PC-9 (cell line): ENCODE measurements around the gene NPTN. TPM values are rescaled to one million over a fixed set of nuclear protein-coding genes. Genes with fewer than 3 reads are reported as not detected.

ENCODE experiments used
- BruUV-seq: library from RNA; stranded (reverse); fragments of 400-500 nt; replicated peaks from 2 replicates; lab custom pipeline; 2021; lab: Mats Ljungman, UMichigan
- CTCF ChIA-PET: fragments of 300-600 bp; sonication (Branson Sonifier 250); formaldehyde crosslinking; loops from one replicate; lab custom pipeline; 2022; ENCODE audit warnings: antibody characterized with exemption; lab: Charles Lee
- POLR2A ChIA-PET: fragments of 300-600 bp; sonication (Branson Sonifier 250); formaldehyde crosslinking; loops from one replicate; lab custom pipeline; 2022; ENCODE audit warnings: antibody characterized with exemption; ENCODE audit not compliant: unreplicated experiment; lab: Charles Lee
- DNase-seq, 2 experiments: peaks; one replicate each; pipeline versions ENCODE4 v3.0.0 to v3.0.0-alpha.2; 2015 to 2022; ENCODE audit warnings: mixed read lengths in 1 of 2
- H2AFZ ChIP-seq: fragments of 200-600 bp; sonication (generic); 2 replicates; pipeline ENCODE4 v1.8.1; 2017; ENCODE audit warnings: antibody characterized with exemption
- H3F3A ChIP-seq: fragments of 200-600 bp; sonication (generic); 2 replicates; pipeline ENCODE4 v1.8.1; 2017; ENCODE audit warnings: antibody characterized with exemption, mild to moderate bottlenecking, low read depth; ENCODE audit not compliant: insufficient read depth
- H3K27ac ChIP-seq: fragments of 200-600 bp; sonication (generic); 2 replicates; pipeline ENCODE4 v1.6.1; 2016; ENCODE audit warnings: mixed run types
- H3K27me3 ChIP-seq: fragments of 200-600 bp; sonication (generic); 2 replicates; pipeline ENCODE4 v1.6.1; 2016; ENCODE audit warnings: low read depth, mixed run types; ENCODE audit not compliant: insufficient read depth
- H3K36me3 ChIP-seq: fragments of 200-600 bp; sonication (generic); 2 replicates; pipeline ENCODE4 v1.6.1; 2016; ENCODE audit warnings: low read depth, mixed run types
- H3K4me1 ChIP-seq: fragments of 200-600 bp; sonication (generic); replicated peaks from 2 replicates; pipeline ENCODE4 v1.6.1; 2016; ENCODE audit warnings: mixed run types; ENCODE audit not compliant: insufficient read depth
- H3K4me2 ChIP-seq: fragments of 200-600 bp; sonication (generic); 2 replicates; pipeline ENCODE4 v1.6.1; 2017; ENCODE audit warnings: mixed run types
- H3K4me3 ChIP-seq: fragments of 200-600 bp; sonication (generic); 2 replicates; pipeline ENCODE4 v1.6.1; 2016; ENCODE audit warnings: mixed run types
- H3K79me2 ChIP-seq: fragments of 200-600 bp; sonication (generic); 2 replicates; pipeline ENCODE4 v1.6.1; 2017; ENCODE audit warnings: low read depth, mixed run types
- H3K9me2 ChIP-seq: fragments of 200-600 bp; sonication (generic); 2 replicates; pipeline ENCODE4 v1.8.1; 2017; ENCODE audit warnings: mild to moderate bottlenecking; ENCODE audit not compliant: insufficient read depth
- H3K9me3 ChIP-seq: fragments of 200-600 bp; sonication (generic); 2 replicates; pipeline ENCODE4 v1.8.1; 2016; ENCODE audit warnings: low read depth; ENCODE audit not compliant: insufficient read depth
- H4K20me1 ChIP-seq: fragments of 200-600 bp; sonication (generic); 2 replicates; pipeline ENCODE4 v1.8.1; 2017; ENCODE audit not compliant: insufficient read depth
- CTCF ChIP-seq: fragments of 200-600 bp; sonication (generic); conservative IDR thresholded peaks from 2 replicates; pipeline ENCODE4 v1.6.1; 2017; ENCODE audit warnings: mixed run types, antibody characterized with exemption, mild to moderate bottlenecking, moderate library complexity
- EZH2 ChIP-seq: fragments of 200-600 bp; sonication (generic); IDR thresholded peaks from 2 replicates; pipeline ENCODE4 v1.8.0; 2017; ENCODE audit warnings: antibody characterized with exemption, low read depth
- intact Hi-C: fragments of 100-400 bp; cut with micrococcal nuclease; formaldehyde crosslinking; loops from one replicate; pipeline ENCODE4 v1.10.0; 2022; ENCODE audit not compliant: unreplicated experiment
- total RNA-seq: library from RNA; stranded (reverse); gene quantifications from 2 replicates; pipeline ENCODE4 v1.2.3, GENCODE V29; 2021

Gene NPTN
- total RNA-seq, 1 experiment from 2014 or later, result 101 TPM

GRCh38 chr15:73567020-73567419 lies 66.2 kb downstream of the NPTN start:
- Histone ChIP-seq H3K79me2 (0 out of 2 replicates have a peak, but pooled peaks cover 4% of the 10 kb centered on the region), H3K36me3 (peaks cover 30% of the 10 kb centered on the region)
- CTCF ChIA-PET, result interaction anchor here (0.6 kb wide), 1 partner anchor 229 kb away, joined by 10 read pairs; no protein-coding TSS in a partner anchor

GRCh38 chr15:73564255-73564654 lies 68.9 kb downstream of the NPTN start:
- H3K36me3 ChIP-seq, result peaks cover 24% of the 10 kb centered on the region; the same call in 1 of the 2 replicates
- DNase-seq, result peak; percentile 60 to 83
- no peaks in the 10 kb centered on the region for H3K9me2 ChIP-seq
- POLR2A ChIA-PET, result no interaction called here
- no peak overlapping the region for H3K4me3 ChIP-seq
- H3K4me2 ChIP-seq, result 0 out of 2 replicates have a peak overlapping the region, but pooled peaks have one; percentile 21
- CTCF ChIA-PET, result interaction anchor here (0.6 kb wide), 1 partner anchor 122 kb away, joined by 4 read pairs; no protein-coding TSS in a partner anchor
- no TSS peak for BruUV-seq
- no peak overlapping the region for H3K27ac ChIP-seq
- no peaks in the 10 kb centered on the region for H3K9me3 ChIP-seq
- 0 out of 2 replicates have a peak, but pooled peaks have one; percentile 28 for TF ChIP-seq CTCF
- no peak for TF ChIP-seq EZH2
- peaks cover 21% of the 10 kb centered on the region for H3F3A ChIP-seq
- H3K79me2 ChIP-seq, result 0 out of 2 replicates have a peak, but pooled peaks cover 4% of the 10 kb centered on the region
- no peak overlapping the region for H2AFZ ChIP-seq
- no peaks in the 10 kb centered on the region for H3K27me3 ChIP-seq
- H3K4me1 ChIP-seq, result peaks cover 14% of the 10 kb centered on the region
- intact Hi-C loops, result loop anchor here (1.0 to 5.0 kb wide), 2 partner anchors 70 to 343 kb away; no protein-coding TSS in a partner anchor
- peaks cover 32% of the 10 kb centered on the region for H4K20me1 ChIP-seq

More at GRCh38 chr15:73567020-73567419, 66.2 kb downstream of the NPTN start:
- no peak for DNase-seq
- H3K27ac ChIP-seq, result no peak overlapping the region
- H3K4me1 ChIP-seq, result peaks cover 14% of the 10 kb centered on the region
- TF ChIP-seq CTCF, result no peak
- no peak for TF ChIP-seq EZH2
- BruUV-seq, result no TSS peak
- H3K4me3 ChIP-seq, result no peak overlapping the region
- no peak overlapping the region for H2AFZ ChIP-seq
- peaks cover 8% of the 10 kb centered on the region for H3F3A ChIP-seq
- no peaks in the 10 kb centered on the region for H3K9me3 ChIP-seq
- H3K27me3 ChIP-seq, result no peaks in the 10 kb centered on the region
- POLR2A ChIA-PET, result interaction anchor here (0.7 kb wide), 1 partner anchor 36 kb away, joined by 6 read pairs; no protein-coding TSS in a partner anchor
- no peak overlapping the region for H3K4me2 ChIP-seq
- H4K20me1 ChIP-seq, result peaks cover 28% of the 10 kb centered on the region
- intact Hi-C loops, result no loop called here
- H3K9me2 ChIP-seq, result no peaks in the 10 kb centered on the region

GRCh38 chr15:73560501-73561117 lies 72.6 kb downstream of the NPTN start:
- CTCF ChIA-PET, result interaction anchor here (0.6 to 1.3 kb wide), 4 partner anchors 22 to 80 kb away, joined by 3 to 13 read pairs (median 4); no protein-coding TSS in a partner anchor
- peaks cover 14% of the 10 kb centered on the region for H3K4me1 ChIP-seq
- H3K4me3 ChIP-seq, result no peak overlapping the region
- TF ChIP-seq CTCF (peak; percentile 67), EZH2 (no peak)
- DNase-seq, result peak; percentile 8 to 51
- 0 out of 2 replicates have a peak, but pooled peaks cover 4% of the 10 kb centered on the region for H3K79me2 ChIP-seq
- POLR2A ChIA-PET, result interaction anchor here (0.8 kb wide), 1 partner anchor 241 kb away, joined by 4 read pairs; no protein-coding TSS in a partner anchor
- intact Hi-C loops, result loop anchor here (1.0 to 5.0 kb wide), 3 partner anchors 76 to 347 kb away; no protein-coding TSS in a partner anchor
- H3K27me3 ChIP-seq, result no peaks in the 10 kb centered on the region
- H3K36me3 ChIP-seq, result peaks cover 19% of the 10 kb centered on the region; the same call in 1 of the 2 replicates
- H3K4me2 ChIP-seq, result no peak overlapping the region
- H3K9me2 ChIP-seq, result no peaks in the 10 kb centered on the region
- H3F3A ChIP-seq, result peaks cover 21% of the 10 kb centered on the region
- no peak overlapping the region for H3K27ac ChIP-seq
- H3K9me3 ChIP-seq, result no peaks in the 10 kb centered on the region
- H4K20me1 ChIP-seq, result peaks cover 21% of the 10 kb centered on the region
- no peak overlapping the region for H2AFZ ChIP-seq
- no TSS peak for BruUV-seq
